K562 (cell line): Measurements from ENCODE around the gene CDK4. TPM values are rescaled to one million over a fixed set of nuclear protein-coding genes. Genes with fewer than 3 reads are reported as not detected.

ENCODE experiments used
- BRCA1 ChIP-seq, 2 experiments: fragments of 450-650 bp in 1 of 2; sonication (generic) in 1 of 2; formaldehyde crosslinking in 1 of 2; IDR thresholded peaks; 2 replicates each; pipeline versions ENCODE4 v1.5.0 to v1.6.1; 2017 to 2020; ENCODE audit warnings: mild to moderate bottlenecking in 1 of 2, missing genetic modification reagents in 1 of 2
- ETV5 ChIP-seq: sonication (generic); formaldehyde crosslinking; IDR thresholded peaks from 2 replicates; pipeline ENCODE4 v1.4.0; 2020; ENCODE audit warnings: low read depth, mild to moderate bottlenecking, missing genetic modification reagents
- HES1 ChIP-seq: fragments of 450-650 bp; IDR thresholded peaks from 2 replicates; pipeline ENCODE4 v1.6.1; 2016; ENCODE audit warnings: low read depth, mild to moderate bottlenecking, moderate library complexity
- MIER1 ChIP-seq: fragments of 450-650 bp; IDR thresholded peaks from 2 replicates; pipeline ENCODE4 v1.6.1; 2016; ENCODE audit warnings: antibody characterized with exemption, mild to moderate bottlenecking, low read depth
- MTA1 ChIP-seq: fragments of 450-650 bp; IDR thresholded peaks from 2 replicates; pipeline ENCODE4 v1.6.1; 2017; ENCODE audit warnings: borderline replicate concordance
- NFE2L1 ChIP-seq: fragments of 450-650 bp; IDR thresholded peaks from 2 replicates; pipeline ENCODE4 v1.6.1; 2016; ENCODE audit warnings: missing genetic modification characterization, low read depth, mild to moderate bottlenecking, missing compliant biosample characterization, moderate library complexity, borderline replicate concordance
- NR1H2 ChIP-seq: sonication (generic); formaldehyde crosslinking; IDR thresholded peaks from 2 replicates; pipeline ENCODE4 v1.4.0; 2020; ENCODE audit warnings: mild to moderate bottlenecking, missing genetic modification reagents
- RBFOX2 ChIP-seq: fragments of 200-400 bp; formaldehyde crosslinking; IDR thresholded peaks from 2 replicates; pipeline ENCODE4 v1.6.1; 2017; ENCODE audit warnings: low read depth, mild to moderate bottlenecking, low read length, moderate library complexity
- YY1 ChIP-seq, 3 experiments: IDR thresholded peaks; 2 replicates each; pipeline ENCODE4 v1.6.1; 2011; ENCODE audit warnings: low read length in 2 of 3, mild to moderate bottlenecking in 2 of 3, moderate library complexity in 2 of 3, borderline replicate concordance in 1 of 3, control low read depth in 1 of 3, low read depth in 1 of 3; ENCODE audit not compliant: insufficient read depth in 3 of 3, insufficient replicate concordance in 2 of 3, control insufficient read depth in 1 of 3, insufficient read length in 1 of 3; ENCODE audit errors: extremely low read depth in 1 of 3
- ZBTB9 ChIP-seq: fragments of 450-650 bp; formaldehyde crosslinking; IDR thresholded peaks from 2 replicates; pipeline ENCODE4 v1.4.0; 2020; ENCODE audit warnings: mild to moderate bottlenecking, moderate library complexity
- ZNF146 ChIP-seq: IDR thresholded peaks from one replicate; pipeline ENCODE4 v1.6.1; 2018; ENCODE audit warnings: missing compliant biosample characterization; ENCODE audit not compliant: unreplicated experiment
- ZNF785 ChIP-seq: fragments of 250-450 bp; sonication (Bioruptor Pico); IDR thresholded peaks from 2 replicates; pipeline ENCODE4 v1.4.0; 2020; ENCODE audit warnings: mild to moderate bottlenecking
- polyA plus RNA-seq, 8 experiments: library from polyadenylated mRNA; depleted of rRNA in 4 of 8; stranded (reverse) in 5 of 8; unstranded in 3 of 8; fragments of >200 nt; fragmentation: Nextera tagmentation in 2 of 8; fragmentation: Illumina TruSeq in 1 of 8; extraction: Ambion mirVana in 2 of 8; extraction: Trizol in 1 of 8; gene quantifications; 2 replicates each; pipeline versions ENCODE4 v1.2.1 to v1.2.3, GENCODE V29; 2011 to 2014; ENCODE audit warnings: inconsistent platforms in 1 of 8, missing spikeins in 1 of 8
- total RNA-seq, 7 experiments: library from RNA; depleted of rRNA in 6 of 7; stranded (reverse); fragments of >200 nt in 6 of 7; fragmentation: Illumina TruSeq in 2 of 7; extraction: Trizol in 2 of 7; gene quantifications; 2 replicates each; pipeline versions ENCODE4 v1.2.1 to v1.2.3, GENCODE V29; 2011 to 2021; ENCODE audit warnings: low replicate concordance in 1 of 7
- TF ChIP-seq, protein P1 (sequence below), 2 experiments: IDR thresholded peaks; 2 replicates each; pipeline ENCODE4 v1.6.1; 2011; ENCODE audit warnings: borderline replicate concordance in 1 of 2, control low read depth in 1 of 2, low read depth in 1 of 2, low read length in 1 of 2, mild to moderate bottlenecking in 1 of 2, mixed read lengths in 1 of 2, moderate library complexity in 1 of 2; ENCODE audit not compliant: insufficient read depth in 1 of 2, insufficient read length in 1 of 2, poor library complexity in 1 of 2, severe bottlenecking in 1 of 2; ENCODE audit errors: extremely low read depth in 1 of 2
- TF ChIP-seq, protein P2 (sequence below): fragments of 450-650 bp; IDR thresholded peaks from 2 replicates; pipeline ENCODE4 v1.6.1; 2016; ENCODE audit warnings: mild to moderate bottlenecking
- TF ChIP-seq, protein P3 (sequence below): conservative IDR thresholded peaks from 2 replicates; pipeline ENCODE4 v1.6.1; 2011; ENCODE audit warnings: low read depth, mild to moderate bottlenecking, low read length; ENCODE audit not compliant: control insufficient read depth
- TF ChIP-seq, protein P4 (sequence below): sonication (generic); formaldehyde crosslinking; IDR thresholded peaks from 2 replicates; pipeline ENCODE4 v1.5.0; 2020; ENCODE audit warnings: missing genetic modification reagents

The CDK4 gene
- total and polyA plus RNA-seq, 9 of the 15 experiments (the other 6 are each of a cell fraction or from before 2014, with no cell fraction given), result 37.8 to 436 (median 238) TPM

DNA sequence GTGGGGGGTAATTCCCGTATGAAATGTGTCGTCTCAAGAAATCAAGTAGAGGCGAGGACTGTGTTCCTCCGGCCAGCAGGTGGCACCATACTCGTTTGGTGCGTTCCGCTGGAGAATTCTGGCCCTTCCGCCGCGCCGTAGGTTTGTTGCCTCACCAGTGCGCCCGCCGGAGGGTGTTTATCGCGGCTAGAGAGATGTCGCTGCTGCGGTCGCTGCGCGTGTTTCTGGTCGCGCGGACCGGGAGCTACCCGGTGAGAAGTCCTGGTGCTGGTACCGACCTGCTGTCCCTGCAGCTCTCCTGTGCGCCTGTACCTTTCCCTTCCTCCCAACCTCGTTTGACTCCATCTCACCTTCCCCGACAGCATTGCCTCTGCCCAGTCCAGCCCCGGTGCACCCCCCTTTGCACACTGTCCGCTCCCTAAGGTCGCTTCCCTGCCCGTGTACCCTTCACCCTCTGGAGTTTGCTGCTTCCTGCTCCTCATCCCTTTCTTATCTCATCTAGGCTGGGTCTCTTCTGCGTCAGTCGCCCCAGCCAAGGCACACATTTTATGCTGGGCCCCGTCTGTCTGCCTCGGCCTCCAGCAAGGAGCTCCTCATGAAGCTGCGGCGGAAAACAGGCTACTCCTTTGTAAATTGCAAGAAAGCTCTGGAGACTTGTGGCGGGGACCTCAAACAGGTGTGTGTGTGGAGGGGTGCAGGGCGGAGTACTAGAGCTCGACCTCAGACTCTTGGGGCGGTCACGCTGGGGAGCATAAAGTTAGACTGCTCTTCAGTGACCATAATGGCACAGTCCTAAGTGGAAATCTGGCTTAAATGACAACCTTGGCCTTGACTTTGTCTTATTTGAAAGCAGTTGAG is 30.7 kb upstream of the CDK4 start, which contains the start of gene TSFM (continued):
- TF ChIP-seq, protein P1, sequence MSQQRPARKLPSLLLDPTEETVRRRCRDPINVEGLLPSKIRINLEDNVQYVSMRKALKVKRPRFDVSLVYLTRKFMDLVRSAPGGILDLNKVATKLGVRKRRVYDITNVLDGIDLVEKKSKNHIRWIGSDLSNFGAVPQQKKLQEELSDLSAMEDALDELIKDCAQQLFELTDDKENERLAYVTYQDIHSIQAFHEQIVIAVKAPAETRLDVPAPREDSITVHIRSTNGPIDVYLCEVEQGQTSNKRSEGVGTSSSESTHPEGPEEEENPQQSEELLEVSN (IDR thresholded peaks at IDR 0.05; ENCODE audit: borderline replicate concordance in 1 of 2, extremely low read depth in 1 of 2, insufficient read depth in 1 of 2, insufficient read length in 1 of 2, low read depth in 1 of 2, low read length in 1 of 2, poor library complexity in 1 of 2, severe bottlenecking in 1 of 2), result peak; percentile 42 to 61
- TF ChIP-seq RBFOX2 (peak; percentile 94), YY1 (IDR thresholded peaks at IDR 0.05; ENCODE audit: borderline replicate concordance in 1 of 3, control insufficient read depth in 1 of 3, extremely low read depth in 1 of 3, insufficient read depth in 3 of 3, insufficient read length in 1 of 3, insufficient replicate concordance in 2 of 3, low read depth in 1 of 3, low read length in 2 of 3) (peak; percentile 8 to 75 (median 71)), BRCA1 (IDR thresholded peaks at IDR 0.05) (no peak), BRCA1 (CRISPR knock-in tag; IDR thresholded peaks at IDR 0.05) (no peak), ZBTB9 (no peak), NR1H2 (CRISPR knock-in tag) (0 out of 2 replicates have a peak, but pooled peaks have one; percentile 40), NFE2L1 (tag) (no peak), MTA1 (peak; percentile 96), ZNF146 (CRISPR knock-in tag) (peak; percentile 9), HES1 (0 out of 2 replicates have a peak, but pooled peaks have one; percentile 38), ZNF785 (CRISPR knock-in tag) (no peak), MIER1 (0 out of 2 replicates have a peak, but pooled peaks have one; percentile 23), ETV5 (CRISPR knock-in tag) (peak; percentile 75)
- TF ChIP-seq, protein P2, sequence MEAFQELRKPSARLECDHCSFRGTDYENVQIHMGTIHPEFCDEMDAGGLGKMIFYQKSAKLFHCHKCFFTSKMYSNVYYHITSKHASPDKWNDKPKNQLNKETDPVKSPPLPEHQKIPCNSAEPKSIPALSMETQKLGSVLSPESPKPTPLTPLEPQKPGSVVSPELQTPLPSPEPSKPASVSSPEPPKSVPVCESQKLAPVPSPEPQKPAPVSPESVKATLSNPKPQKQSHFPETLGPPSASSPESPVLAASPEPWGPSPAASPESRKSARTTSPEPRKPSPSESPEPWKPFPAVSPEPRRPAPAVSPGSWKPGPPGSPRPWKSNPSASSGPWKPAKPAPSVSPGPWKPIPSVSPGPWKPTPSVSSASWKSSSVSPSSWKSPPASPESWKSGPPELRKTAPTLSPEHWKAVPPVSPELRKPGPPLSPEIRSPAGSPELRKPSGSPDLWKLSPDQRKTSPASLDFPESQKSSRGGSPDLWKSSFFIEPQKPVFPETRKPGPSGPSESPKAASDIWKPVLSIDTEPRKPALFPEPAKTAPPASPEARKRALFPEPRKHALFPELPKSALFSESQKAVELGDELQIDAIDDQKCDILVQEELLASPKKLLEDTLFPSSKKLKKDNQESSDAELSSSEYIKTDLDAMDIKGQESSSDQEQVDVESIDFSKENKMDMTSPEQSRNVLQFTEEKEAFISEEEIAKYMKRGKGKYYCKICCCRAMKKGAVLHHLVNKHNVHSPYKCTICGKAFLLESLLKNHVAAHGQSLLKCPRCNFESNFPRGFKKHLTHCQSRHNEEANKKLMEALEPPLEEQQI, result peak; percentile 89
- TF ChIP-seq, protein P3, sequence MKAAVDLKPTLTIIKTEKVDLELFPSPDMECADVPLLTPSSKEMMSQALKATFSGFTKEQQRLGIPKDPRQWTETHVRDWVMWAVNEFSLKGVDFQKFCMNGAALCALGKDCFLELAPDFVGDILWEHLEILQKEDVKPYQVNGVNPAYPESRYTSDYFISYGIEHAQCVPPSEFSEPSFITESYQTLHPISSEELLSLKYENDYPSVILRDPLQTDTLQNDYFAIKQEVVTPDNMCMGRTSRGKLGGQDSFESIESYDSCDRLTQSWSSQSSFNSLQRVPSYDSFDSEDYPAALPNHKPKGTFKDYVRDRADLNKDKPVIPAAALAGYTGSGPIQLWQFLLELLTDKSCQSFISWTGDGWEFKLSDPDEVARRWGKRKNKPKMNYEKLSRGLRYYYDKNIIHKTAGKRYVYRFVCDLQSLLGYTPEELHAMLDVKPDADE, result peak; percentile 94
- TF ChIP-seq, protein P4, sequence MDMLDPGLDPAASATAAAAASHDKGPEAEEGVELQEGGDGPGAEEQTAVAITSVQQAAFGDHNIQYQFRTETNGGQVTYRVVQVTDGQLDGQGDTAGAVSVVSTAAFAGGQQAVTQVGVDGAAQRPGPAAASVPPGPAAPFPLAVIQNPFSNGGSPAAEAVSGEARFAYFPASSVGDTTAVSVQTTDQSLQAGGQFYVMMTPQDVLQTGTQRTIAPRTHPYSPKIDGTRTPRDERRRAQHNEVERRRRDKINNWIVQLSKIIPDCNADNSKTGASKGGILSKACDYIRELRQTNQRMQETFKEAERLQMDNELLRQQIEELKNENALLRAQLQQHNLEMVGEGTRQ, result no peak
